Neural cell (in vitro differentiated cells): ENCODE data around the gene CASP9. TPM values are rescaled to one million over a fixed set of nuclear protein-coding genes. Genes with fewer than 3 reads are reported as not detected.

Experiments
- H2AFZ ChIP-seq: fragments of 200-600, 300-800 bp; sonication (generic), shearing (Covaris generic); 2 replicates; pipeline ENCODE4 v1.6.0; 2014; ENCODE audit warnings: low read depth, mild to moderate bottlenecking, antibody characterized with exemption, low read length, moderate library complexity
- H3F3A ChIP-seq: fragments of 200-600 bp; shearing (Covaris generic); 2 replicates; pipeline ENCODE4 v1.6.1; 2016; ENCODE audit warnings: mild to moderate bottlenecking, moderate library complexity, mixed read lengths, antibody characterized with exemption, low read length; ENCODE audit not compliant: insufficient read depth, poor library complexity, severe bottlenecking
- H3K27ac ChIP-seq: fragments of 200-600, 300-800 bp; sonication (generic), shearing (Covaris generic); 2 replicates; pipeline ENCODE4 v1.5.1; 2014; ENCODE audit warnings: mild to moderate bottlenecking, low read length, moderate library complexity
- H3K27me3 ChIP-seq: fragments of 300-800, 200-600 bp; sonication (generic), shearing (Covaris generic); 2 replicates; pipeline ENCODE4 v1.6.0; 2014; ENCODE audit warnings: mild to moderate bottlenecking, low read depth, low read length, moderate library complexity; ENCODE audit not compliant: insufficient read depth
- H3K36me3 ChIP-seq: fragments of 300-800, 200-600 bp; sonication (generic), shearing (Covaris generic); 2 replicates; pipeline ENCODE4 v1.5.1; 2014; ENCODE audit warnings: mild to moderate bottlenecking, antibody characterized with exemption, low read length, moderate library complexity; ENCODE audit not compliant: insufficient read depth
- H3K4me2 ChIP-seq: fragments of 300-800, 200-600 bp; sonication (generic), shearing (Covaris generic); 2 replicates; pipeline ENCODE4 v1.6.0; 2014; ENCODE audit warnings: mild to moderate bottlenecking, low read length
- H3K4me3 ChIP-seq: fragments of 300-800, 200-600 bp; sonication (generic), shearing (Covaris generic); 2 replicates; pipeline ENCODE4 v1.5.1; 2014; ENCODE audit warnings: mild to moderate bottlenecking, low read length, moderate library complexity
- H3K79me2 ChIP-seq: fragments of 200-600 bp; shearing (Covaris generic); replicated peaks from 2 replicates; pipeline ENCODE4 v1.6.0; 2014; ENCODE audit warnings: mild to moderate bottlenecking, low read length, moderate library complexity; ENCODE audit not compliant: insufficient read depth
- H3K9ac ChIP-seq: fragments of 300-800, 200-600 bp; sonication (generic), shearing (Covaris generic); 2 replicates; pipeline ENCODE4 v1.6.1; 2016; ENCODE audit warnings: mild to moderate bottlenecking, low read length, mixed read lengths
- H3K9me2 ChIP-seq: fragments of 200-600 bp; shearing (Covaris generic); 2 replicates; pipeline ENCODE4 v1.6.1; 2016; ENCODE audit warnings: mild to moderate bottlenecking, low read length, mixed read lengths; ENCODE audit not compliant: insufficient read depth
- H3K9me3 ChIP-seq: fragments of 200-600, 300-800 bp; sonication (generic), shearing (Covaris generic); 2 replicates; pipeline ENCODE4 v1.6.1; 2016; ENCODE audit warnings: mild to moderate bottlenecking, mixed run types, low read length, moderate library complexity, mixed read lengths
- H4K20me1 ChIP-seq: fragments of 200-600 bp; shearing (Covaris generic); 2 replicates; pipeline ENCODE4 v1.6.1; 2016; ENCODE audit warnings: mild to moderate bottlenecking, mixed run types; ENCODE audit not compliant: insufficient read depth
- EP300 ChIP-seq: fragments of 450-650 bp; conservative IDR thresholded peaks from 2 replicates; pipeline ENCODE4 v1.6.1; 2014; ENCODE audit warnings: antibody characterized with exemption, mild to moderate bottlenecking, moderate library complexity; ENCODE audit not compliant: poor library complexity, severe bottlenecking
- EZH2 ChIP-seq: fragments of 200-600, 300-800 bp; shearing (Covaris generic), sonication (generic); IDR thresholded peaks from 2 replicates; pipeline ENCODE4 v1.6.1; 2014; ENCODE audit warnings: antibody characterized with exemption, low read length, borderline replicate concordance, mild to moderate bottlenecking; ENCODE audit not compliant: insufficient read depth, poor library complexity, severe bottlenecking
- MXI1 ChIP-seq: fragments of 450-650 bp; conservative IDR thresholded peaks from 2 replicates; pipeline ENCODE4 v1.6.1; 2014; ENCODE audit warnings: antibody characterized with exemption, mild to moderate bottlenecking; ENCODE audit not compliant: poor library complexity, severe bottlenecking
- POLR2AphosphoS5 ChIP-seq: IDR thresholded peaks from 2 replicates; pipeline ENCODE4 v1.6.1; 2012
- RAD21 ChIP-seq: fragments of 450-650 bp; conservative IDR thresholded peaks from 2 replicates; pipeline ENCODE4 v1.6.1; 2014; ENCODE audit warnings: antibody characterized with exemption, mild to moderate bottlenecking, moderate library complexity
- SMC3 ChIP-seq: fragments of 450-650 bp; conservative IDR thresholded peaks from 2 replicates; pipeline ENCODE4 v1.6.1; 2014; ENCODE audit warnings: antibody characterized with exemption, mild to moderate bottlenecking, moderate library complexity; ENCODE audit not compliant: poor library complexity
- TAF1 ChIP-seq: IDR thresholded peaks from 2 replicates; pipeline ENCODE4 v1.6.1; 2012; ENCODE audit warnings: low read depth
- polyA plus RNA-seq: library from polyadenylated mRNA; depleted of rRNA; stranded (reverse); fragments of >200 nt; gene quantifications from 2 replicates; pipeline ENCODE4 v1.2.3, GENCODE V29; 2014
- TF ChIP-seq, protein P1 (sequence below): fragments of 450-650 bp; IDR thresholded peaks from 2 replicates; pipeline ENCODE4 v1.5.1; 2014; ENCODE audit warnings: antibody characterized with exemption, mild to moderate bottlenecking, moderate library complexity; ENCODE audit not compliant: poor library complexity, severe bottlenecking
- TF ChIP-seq, protein P2 (sequence below): IDR thresholded peaks from 2 replicates; pipeline ENCODE4 v1.6.1; 2012; ENCODE audit warnings: borderline replicate concordance

The CASP9 gene
- polyA plus RNA-seq, 1 donor from 2014 or later, result 13.7 TPM

DNA sequence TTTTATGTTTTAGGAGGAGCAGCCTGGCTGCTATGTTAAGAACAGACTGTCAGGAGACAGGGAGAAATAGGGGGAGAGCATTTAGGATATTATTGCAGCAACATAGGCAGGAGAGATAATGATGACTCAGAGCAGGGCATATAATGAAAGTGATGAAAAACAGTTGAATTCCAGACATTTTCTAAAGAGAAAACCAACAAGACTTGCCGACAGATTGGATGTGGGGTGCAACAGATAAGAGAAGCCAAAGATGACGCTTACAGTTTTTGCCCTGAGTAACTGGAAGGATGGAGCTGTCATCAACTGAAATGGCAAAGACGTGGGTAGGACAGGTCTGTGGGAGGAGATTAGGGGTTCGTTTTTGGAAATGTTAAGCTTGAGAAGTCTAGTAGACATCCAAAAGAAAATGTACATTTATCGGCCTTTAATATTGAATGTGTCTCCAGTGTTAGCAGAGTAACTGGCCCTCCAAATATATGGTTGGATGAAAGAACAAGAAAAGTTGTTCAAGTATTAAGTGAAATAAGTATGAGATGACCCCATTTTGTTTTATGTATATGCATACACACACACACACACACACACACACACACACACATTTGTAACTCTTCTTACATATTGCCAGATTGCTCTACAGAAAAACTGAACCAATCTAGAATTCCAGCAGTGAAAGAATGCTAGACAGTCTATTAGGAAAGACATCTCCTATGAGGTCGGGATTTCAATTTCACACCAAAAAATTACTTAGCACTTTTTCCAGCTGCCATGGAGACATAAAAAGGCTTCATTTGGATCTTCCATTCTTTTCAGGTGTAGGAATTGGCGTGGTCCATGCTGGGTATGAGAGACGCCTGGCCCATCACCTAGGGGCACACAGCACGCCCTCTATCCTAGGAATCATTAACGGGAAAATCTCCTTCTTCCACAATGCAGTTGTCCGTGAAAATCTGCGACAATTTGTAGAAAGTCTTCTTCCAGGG lies 19.9 kb upstream of the CASP9 start:
- Histone ChIP-seq H3K27me3 (no peaks in the 10 kb centered on the region), H3K9ac (no peak overlapping the region), H3K27ac (no peak overlapping the region), H3F3A (no peaks in the 10 kb centered on the region), H3K79me2 (no peaks in the 10 kb centered on the region), H4K20me1 (no peaks in the 10 kb centered on the region), H3K9me3 (no peaks in the 10 kb centered on the region), H3K4me3 (no peak overlapping the region), H3K9me2 (no peaks in the 10 kb centered on the region), H2AFZ (no peak overlapping the region), H3K36me3 (peaks cover 11% of the 10 kb centered on the region), H3K4me2 (no peak overlapping the region)
- TF ChIP-seq RAD21, result no peak
- TF ChIP-seq, protein P1, sequence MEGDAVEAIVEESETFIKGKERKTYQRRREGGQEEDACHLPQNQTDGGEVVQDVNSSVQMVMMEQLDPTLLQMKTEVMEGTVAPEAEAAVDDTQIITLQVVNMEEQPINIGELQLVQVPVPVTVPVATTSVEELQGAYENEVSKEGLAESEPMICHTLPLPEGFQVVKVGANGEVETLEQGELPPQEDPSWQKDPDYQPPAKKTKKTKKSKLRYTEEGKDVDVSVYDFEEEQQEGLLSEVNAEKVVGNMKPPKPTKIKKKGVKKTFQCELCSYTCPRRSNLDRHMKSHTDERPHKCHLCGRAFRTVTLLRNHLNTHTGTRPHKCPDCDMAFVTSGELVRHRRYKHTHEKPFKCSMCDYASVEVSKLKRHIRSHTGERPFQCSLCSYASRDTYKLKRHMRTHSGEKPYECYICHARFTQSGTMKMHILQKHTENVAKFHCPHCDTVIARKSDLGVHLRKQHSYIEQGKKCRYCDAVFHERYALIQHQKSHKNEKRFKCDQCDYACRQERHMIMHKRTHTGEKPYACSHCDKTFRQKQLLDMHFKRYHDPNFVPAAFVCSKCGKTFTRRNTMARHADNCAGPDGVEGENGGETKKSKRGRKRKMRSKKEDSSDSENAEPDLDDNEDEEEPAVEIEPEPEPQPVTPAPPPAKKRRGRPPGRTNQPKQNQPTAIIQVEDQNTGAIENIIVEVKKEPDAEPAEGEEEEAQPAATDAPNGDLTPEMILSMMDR, result no peak
- TF ChIP-seq TAF1, result no peak
- no peak for TF ChIP-seq MXI1
- TF ChIP-seq SMC3, result no peak
- TF ChIP-seq POLR2AphosphoS5, result no peak
- TF ChIP-seq EZH2, result no peak
- TF ChIP-seq EP300, result no peak
- TF ChIP-seq, protein P2, sequence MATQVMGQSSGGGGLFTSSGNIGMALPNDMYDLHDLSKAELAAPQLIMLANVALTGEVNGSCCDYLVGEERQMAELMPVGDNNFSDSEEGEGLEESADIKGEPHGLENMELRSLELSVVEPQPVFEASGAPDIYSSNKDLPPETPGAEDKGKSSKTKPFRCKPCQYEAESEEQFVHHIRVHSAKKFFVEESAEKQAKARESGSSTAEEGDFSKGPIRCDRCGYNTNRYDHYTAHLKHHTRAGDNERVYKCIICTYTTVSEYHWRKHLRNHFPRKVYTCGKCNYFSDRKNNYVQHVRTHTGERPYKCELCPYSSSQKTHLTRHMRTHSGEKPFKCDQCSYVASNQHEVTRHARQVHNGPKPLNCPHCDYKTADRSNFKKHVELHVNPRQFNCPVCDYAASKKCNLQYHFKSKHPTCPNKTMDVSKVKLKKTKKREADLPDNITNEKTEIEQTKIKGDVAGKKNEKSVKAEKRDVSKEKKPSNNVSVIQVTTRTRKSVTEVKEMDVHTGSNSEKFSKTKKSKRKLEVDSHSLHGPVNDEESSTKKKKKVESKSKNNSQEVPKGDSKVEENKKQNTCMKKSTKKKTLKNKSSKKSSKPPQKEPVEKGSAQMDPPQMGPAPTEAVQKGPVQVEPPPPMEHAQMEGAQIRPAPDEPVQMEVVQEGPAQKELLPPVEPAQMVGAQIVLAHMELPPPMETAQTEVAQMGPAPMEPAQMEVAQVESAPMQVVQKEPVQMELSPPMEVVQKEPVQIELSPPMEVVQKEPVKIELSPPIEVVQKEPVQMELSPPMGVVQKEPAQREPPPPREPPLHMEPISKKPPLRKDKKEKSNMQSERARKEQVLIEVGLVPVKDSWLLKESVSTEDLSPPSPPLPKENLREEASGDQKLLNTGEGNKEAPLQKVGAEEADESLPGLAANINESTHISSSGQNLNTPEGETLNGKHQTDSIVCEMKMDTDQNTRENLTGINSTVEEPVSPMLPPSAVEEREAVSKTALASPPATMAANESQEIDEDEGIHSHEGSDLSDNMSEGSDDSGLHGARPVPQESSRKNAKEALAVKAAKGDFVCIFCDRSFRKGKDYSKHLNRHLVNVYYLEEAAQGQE, result no peak

DNA sequence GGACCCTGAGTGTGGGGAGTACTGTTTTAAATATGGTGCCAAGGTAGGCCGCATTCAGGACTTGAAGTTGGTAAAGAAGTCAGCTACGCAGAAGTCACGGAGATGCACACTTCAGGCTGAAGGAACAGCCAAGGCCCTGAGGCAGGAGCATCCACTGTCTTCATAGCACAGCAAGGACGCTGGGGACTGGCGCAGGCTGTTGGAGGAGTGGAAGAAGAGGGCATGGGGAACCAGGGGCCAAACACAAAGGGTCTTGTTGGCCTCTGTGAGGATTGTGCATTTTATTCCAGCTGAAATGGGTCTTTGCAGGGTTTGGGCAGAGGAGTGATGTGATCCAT lies 19.2 kb upstream of the CASP9 start:
- no peaks in the 10 kb centered on the region for H4K20me1 ChIP-seq
- no peaks in the 10 kb centered on the region for H3K9me2 ChIP-seq
- H3K4me2 ChIP-seq, result no peak overlapping the region
- H3K36me3 ChIP-seq, result peaks cover 10% of the 10 kb centered on the region
- no peak overlapping the region for H2AFZ ChIP-seq
- no peak overlapping the region for H3K27ac ChIP-seq
- H3K9me3 ChIP-seq, result no peaks in the 10 kb centered on the region
- H3K4me3 ChIP-seq, result no peak overlapping the region
- H3K79me2 ChIP-seq, result no peaks in the 10 kb centered on the region
- H3K9ac ChIP-seq, result no peak overlapping the region
- no peaks in the 10 kb centered on the region for H3F3A ChIP-seq
- H3K27me3 ChIP-seq, result no peaks in the 10 kb centered on the region
- TF ChIP-seq MXI1 (no peak), EZH2 (no peak), EP300 (no peak), SMC3 (no peak), RAD21 (no peak), POLR2AphosphoS5 (no peak), TAF1 (no peak)
- TF ChIP-seq, protein P1, result no peak
- TF ChIP-seq, protein P2, result no peak
